GM18519 (cell line): Measurements from ENCODE around the gene FMNL2.

Experiments
- ATAC-seq: cut with Tn5 transposase; IDR thresholded peaks from one replicate; pipeline ENCODE4 v1.9.1; 2021; ENCODE audit warnings: mild to moderate bottlenecking, moderate library complexity; ENCODE audit not compliant: unreplicated experiment, low FRiP score

Gene FMNL2

DNA sequence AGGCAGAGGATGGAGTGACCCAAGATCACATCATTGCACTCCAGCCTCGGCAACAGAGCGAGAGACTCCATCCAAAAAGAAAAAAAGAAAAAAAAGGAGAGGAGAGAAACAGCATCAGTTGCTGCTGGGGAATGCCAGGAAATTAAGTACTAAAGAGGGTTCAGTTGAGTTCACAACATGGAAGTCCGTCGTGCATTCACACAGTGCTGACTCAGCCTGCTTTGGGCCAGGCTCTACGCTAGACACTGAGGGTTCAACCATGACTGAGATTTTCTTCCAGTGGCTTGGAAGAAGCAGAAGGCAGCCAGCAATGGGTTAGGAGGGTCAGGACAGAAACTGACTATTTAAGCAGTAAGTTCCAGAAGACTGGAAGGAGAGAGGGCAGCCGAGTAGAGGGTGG is 108.8 kb downstream of the FMNL2 start:
- no peak for ATAC-seq

DNA sequence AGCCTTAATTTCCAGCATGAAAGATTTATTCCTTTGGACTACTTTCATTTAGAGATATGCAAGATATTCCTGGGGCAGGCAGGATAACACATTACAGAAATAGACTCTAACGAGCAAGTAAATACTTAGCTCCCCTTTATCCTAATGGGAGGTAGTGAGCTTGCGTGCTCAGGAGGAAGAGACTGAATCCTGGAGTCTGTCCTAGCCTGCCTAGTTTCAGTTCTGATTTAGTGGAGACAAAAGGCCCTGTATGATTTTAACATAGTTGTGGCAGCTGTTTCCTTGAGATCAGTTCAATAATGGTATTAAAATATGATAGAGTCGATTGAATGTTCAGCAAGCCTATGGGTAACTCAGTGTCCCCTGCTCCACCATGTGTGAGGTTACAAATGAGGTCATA is 109.5 kb downstream of the FMNL2 start:
- ATAC-seq = no peak

DNA sequence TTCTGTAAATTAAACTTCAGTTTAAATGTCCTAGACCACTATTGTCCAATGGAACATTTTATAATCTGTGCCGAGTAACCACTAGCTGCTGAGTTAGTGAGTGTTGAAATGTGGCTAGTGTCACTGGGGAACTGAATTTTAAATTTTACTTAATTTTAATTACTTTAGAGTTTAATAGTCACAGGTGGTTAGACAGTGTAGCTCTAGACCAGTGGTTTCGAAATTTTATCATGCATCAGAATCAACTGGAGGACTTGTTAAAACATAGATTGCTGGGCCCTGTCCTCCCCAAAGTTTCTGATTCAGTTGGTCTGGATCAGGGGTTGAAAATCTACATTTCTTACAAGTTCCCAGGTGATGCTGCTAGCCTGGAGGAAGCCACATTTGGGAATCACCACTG is 110.4 kb downstream of the FMNL2 start:
- no peak for ATAC-seq

DNA sequence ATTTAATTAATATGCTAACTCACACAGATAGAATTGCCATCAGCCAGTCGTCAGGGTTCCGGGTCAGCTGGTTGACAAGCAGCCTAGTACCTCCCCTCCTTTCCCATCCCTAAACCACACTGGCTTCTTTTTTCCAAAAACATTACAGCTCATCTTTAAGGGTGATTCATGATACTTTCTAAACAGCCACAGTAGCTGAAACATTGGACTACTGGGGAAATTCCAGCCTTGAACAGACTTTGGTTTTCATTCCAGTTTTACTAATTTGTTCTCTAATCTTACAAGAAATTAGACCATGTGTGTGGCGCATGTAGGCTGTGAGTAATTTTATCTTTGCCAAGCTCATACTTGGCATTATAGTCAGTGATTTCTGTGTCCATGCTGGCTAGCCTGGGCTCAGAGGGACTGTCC is 110.8 kb downstream of the FMNL2 start:
- ATAC-seq = no peak

DNA sequence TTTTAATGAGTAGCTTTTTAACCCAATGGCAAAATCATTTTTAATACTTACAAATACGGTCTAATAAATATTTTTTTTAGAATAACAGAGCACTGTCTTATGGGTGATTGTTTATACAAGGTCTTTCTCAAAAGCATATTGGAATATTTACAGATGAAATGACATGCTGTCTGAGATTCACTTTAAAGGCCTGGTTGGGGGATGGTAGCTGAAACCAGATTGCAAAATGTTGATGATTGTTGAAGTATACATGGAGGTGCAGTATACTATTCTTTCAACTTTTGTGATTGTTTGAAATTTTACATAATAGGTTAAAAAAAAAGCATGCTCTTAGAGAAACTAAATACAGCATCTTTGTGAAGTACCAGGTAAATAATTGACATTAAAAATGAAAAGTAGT is 111.2 kb downstream of the FMNL2 start:
- ATAC-seq = no peak

DNA sequence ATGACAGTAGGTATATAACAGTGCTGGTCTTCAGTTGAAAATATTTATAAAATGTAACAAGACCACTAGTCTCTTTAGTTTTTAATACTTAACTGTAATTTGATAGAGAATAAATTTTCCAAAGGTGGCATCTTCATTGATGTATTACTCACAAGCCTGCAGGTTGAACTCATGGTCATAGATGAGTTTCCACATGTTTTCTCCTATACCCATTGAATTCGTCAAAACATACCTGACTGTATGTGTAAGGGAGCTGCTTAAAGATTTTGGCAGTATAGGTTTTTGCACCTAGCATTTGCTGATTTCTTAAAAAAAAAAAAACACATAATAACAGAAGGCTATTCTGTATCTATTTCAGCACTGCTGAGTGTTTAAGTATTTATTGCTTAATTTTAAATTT is 112.9 kb downstream of the FMNL2 start:
- ATAC-seq = no peak

DNA sequence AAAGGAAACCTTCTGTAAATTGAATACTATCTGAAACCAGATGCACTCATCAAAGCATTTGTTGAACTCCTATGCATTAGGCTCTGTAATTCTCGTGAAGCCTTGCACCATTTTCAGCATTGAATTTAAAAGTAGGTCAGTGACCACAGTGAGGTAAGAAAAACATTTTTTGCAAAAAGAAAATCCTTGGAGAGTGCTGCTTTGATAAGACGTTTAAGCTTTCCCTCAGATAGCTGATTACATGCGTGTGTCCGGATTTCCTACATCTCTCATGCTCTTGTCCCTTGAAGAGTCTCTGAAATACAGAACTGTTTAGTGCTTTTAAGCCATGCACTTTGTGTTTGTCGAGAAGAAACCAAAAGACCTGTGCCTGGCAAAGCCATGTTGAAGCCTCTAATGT is 113.6 kb downstream of the FMNL2 start:
- no peak for ATAC-seq

DNA sequence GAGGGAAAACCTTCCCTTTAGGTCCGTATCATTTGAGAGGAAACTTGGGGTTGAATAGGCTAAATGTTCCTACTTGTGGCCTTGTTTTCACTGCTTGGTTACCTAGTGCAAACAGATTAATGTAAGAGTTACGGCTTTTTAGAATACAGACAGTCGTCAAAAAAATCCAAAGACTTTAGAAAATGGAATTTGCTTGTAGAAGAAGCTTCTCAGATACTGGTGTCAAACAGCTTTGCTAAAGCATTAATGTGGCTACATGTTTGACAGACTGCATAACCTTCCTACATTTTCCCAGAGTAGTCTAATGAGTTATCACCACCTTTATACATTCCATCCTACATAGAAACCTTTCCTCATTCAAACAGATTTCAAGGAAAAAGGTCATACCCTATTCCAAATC is 114.6 kb downstream of the FMNL2 start:
- ATAC-seq = no peak

DNA sequence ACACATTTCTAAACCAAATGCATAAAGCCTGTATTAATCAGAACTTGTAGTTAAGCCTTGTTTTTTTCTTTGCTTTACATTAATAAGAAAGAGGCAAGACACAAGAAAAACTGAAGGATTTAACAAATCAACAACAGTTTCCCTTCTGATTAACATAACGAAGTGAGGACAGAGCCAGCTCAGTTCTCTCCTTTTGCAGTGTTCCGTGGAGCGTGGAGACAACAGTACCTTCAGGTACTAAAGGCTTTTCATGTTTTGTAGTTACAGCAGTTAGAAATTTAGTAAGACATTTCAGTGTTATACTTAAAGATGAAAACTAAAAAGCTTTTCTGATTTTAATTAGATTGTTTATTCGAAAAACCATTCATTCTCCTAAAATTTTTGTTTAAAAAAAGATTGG is 115.2 kb downstream of the FMNL2 start:
- no peak for ATAC-seq

DNA sequence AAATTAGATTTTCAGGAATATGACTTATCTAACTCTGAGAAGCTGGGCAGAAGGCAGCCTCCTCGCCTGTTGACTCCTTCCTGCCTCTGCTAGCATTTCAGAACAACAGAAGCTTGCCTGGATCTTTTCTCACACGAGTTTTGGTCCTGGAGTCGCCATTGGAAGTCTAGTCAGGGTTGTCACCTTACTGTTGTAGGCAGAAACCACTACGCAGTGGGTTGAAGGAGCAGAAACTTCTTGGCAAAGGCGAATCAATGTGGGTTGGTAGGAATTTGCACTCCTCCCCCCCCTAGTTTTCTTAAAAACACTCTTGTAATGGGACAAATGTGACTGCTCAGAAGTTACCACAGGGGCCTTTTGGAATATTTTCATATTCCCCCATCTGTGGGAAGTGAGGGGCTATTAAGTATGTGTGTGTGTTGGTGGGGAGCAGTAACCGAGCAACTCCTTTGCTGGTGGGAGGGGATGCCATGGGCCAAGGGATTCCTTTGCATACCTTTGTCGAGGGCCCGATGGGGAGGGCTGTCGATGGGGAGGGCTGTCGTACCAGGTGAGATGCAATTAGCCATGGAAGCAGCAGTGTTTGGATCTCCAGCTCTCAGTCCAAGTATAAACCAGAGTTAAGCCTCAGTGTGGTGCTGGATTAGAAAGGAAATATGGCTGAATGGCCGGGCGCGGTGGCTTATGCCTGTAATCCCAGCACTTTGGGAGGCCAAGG is 117.4 kb downstream of the FMNL2 start:
- ATAC-seq = no peak

DNA sequence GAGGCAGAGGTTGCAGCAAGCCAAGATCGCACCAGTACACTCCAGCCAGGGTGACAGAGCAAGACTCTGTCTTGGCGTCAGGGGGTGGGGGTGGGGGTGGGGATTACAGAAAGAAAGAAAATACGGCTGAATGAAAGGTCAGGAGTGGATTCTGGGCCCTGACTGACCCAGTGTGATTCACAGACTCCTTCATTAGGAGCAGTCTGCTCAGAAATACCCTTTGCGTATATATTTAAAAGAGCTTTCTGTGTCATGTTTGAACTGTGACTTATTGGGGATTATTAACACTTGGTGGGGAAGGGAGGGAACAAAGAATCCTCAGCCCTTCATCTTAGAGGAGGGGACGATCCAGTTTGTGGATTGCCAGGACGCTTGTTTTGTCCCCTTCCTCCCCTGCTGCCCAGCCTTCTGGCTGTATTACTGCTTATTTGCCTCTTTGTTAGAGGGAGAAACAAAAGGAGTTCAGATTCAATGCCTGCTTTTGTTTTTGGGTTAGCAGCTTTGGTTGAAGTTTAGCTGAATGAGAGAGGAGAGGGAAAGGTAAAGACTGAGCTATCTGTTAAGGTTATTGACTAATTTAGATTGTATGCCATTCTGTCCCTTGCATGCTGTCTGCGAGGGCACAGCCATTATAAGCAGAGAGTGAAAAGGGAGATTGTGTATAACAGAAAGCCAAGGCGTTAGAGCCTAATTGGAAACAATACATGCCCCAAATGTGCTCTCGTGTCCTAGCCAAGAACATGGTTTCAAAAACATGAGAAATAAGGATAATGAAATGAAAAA is 118.3 kb downstream of the FMNL2 start:
- ATAC-seq = no peak

DNA sequence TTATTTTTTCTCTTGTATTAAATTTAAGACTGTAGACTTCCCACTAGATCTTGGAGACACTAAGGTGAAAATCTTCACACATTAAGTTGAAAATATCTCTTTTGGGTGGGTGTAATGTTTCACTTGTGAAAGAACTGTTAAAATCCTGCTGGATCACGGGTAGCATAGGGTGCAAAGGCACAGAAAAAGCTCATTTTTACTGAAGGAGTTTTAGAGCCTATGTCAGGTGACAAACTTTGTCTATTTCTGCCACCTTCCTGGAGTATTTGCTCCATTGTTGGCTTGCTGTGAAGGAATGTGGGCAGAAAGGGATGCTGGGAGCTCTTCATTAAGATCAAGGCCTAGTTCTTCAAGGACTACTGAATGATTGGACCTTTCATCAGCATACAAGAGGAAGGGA is 119.4 kb downstream of the FMNL2 start:
- ATAC-seq = no peak

DNA sequence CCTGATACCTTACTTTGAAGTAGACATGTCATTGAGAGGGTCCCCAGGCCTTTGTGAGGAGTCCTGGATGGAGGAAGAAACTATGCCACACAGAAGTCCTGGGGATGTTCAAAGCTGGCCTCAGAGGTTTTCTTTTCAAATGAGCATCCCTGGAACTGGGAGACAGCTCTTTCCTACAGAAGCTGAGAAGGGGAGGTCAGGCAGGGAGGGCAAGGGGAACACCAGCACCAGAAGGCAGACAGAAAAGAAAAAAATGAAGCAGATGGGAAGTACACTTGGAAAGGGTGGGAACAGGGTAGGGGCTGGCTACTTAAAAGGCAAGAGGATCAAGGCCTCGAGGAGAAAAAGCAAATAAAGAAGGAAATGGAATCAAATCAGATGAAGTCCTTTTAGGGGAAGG is 120.0 kb downstream of the FMNL2 start:
- ATAC-seq = no peak

DNA sequence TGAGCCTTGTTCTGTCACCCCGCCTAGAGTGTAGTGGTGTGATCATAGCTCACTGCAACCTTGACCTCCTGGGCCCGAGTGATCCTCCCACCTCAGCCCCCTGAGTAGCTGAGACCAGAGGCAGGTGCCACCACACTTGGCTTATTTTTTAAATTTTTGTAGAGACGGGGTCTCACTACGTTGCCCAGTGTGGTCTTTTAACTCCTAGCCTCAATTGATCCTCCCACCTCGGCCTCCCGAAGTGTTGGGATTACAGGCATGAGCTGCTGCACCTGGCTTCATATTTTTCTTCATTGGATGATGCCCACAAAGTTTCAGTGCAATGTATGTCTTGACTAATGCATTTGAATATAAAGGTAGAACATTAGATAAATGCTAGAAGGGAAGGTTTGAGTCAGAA is 120.8 kb downstream of the FMNL2 start:
- no peak for ATAC-seq

DNA sequence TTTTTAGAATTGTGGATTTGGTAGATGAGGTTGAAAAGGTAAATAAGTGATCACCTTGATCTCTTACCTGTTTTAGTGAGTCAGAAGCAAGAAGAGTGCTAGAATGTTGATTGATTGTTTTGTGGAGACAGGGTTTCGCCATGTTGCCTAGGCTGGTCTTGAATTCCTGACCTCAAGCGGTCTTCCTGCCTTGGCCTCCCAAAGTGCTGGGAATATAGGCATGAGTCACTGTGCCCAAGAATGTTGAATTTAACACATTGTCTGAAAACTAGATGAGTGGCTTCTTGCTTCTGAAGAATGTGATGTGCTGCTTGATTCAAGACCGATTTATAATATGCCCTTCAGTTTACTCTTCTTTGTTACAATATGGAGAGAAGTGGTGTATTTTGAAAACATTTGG is 121.3 kb downstream of the FMNL2 start:
- ATAC-seq = no peak

DNA sequence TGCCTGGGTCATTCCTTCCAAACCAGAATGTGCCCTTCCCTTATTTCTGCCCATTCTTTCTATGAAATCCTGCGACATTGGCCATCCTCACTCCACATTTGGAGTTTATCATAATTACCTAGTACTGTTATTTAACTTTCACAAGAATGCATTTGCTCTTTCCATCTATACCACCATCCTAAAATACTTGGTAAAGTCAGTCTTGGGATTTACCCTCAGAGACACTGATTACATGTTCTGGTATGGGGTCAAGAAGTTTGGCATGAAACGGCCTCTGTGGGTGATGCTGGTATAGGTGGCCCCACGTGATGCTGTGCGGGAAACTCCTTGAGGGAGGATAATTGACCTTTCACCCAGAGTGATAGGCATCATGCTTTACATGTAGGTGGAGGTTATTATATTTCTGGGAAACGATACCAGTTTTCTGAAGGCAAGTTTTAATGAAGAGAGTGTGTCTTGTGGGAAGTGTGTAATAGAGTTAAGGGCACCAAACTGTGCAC is 123.5 kb downstream of the FMNL2 start:
- ATAC-seq = no peak

DNA sequence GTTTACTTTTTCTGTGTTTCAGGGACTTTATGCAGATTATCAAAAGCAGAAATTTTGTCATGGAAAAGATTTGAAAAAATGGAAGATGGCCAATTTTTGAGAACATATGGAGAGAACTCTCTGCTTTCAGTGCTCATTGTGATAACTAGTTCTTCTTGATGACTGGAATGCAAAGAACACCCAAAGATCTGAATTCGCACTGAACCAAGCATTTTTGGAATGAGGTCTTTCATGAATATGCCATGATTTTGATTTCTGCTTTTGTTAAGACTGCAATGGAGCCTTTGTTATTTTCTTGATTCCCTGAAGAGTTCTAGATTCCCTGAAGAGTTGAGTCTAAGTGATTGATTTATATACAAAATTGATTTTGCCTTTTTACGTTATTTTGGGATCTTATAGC is 124.1 kb downstream of the FMNL2 start:
- no peak for ATAC-seq

DNA sequence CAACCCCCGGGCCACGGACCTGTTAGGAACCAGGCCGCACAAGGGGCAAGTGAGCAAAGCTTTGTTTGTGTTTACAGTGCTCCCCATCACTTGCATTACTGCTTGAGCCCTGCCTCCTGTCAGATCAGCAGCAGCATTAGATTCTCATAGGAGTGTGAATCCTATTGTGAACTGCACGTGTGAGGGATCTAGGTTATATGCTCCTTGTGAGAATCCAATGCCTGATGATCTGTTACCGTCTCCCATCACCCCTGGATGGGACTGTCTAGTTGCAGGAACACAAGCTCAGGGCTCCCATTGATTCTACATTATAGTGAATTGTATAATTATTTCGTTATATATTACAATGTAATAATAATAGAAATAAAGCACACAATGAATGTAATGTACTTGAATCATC is 125.6 kb downstream of the FMNL2 start:
- ATAC-seq = no peak

DNA sequence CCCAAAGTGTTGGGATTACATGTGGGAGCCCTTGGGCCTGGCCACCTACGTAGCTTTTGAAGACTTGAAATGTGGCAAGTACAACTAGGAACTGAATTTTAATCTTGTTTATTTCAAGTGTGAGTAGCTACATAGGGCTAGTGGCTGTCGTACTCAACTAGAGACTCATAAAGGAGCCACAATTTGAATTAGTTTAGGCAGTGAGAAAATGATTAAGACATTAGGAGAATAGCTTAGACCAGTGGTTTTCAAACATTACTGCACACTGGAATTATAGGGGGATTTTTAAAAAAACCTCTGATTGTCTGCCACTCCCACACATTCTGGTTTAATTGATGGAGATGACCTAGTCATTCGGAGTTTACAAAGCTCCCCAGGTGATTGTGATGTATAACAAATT is 127.1 kb downstream of the FMNL2 start:
- ATAC-seq = no peak

DNA sequence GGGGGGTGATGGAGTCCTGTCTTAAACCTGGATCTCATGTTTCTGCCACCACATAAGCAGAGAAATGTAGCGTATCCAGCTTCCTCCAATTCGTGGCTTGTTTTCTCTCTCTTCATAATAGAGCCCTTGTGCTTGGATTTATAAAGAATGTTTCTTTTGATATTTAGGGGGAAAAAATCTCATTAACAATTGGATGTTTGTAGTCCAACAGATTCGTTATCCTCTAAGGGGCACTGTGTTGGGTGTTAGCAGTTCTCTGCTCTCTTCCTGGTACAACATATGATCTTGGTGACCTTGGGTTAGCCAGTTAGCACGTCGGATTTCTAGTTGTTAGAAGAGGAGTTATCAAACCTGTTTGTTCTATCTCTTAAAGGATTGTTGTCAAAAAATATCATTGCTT is 127.8 kb downstream of the FMNL2 start:
- ATAC-seq = no peak

DNA sequence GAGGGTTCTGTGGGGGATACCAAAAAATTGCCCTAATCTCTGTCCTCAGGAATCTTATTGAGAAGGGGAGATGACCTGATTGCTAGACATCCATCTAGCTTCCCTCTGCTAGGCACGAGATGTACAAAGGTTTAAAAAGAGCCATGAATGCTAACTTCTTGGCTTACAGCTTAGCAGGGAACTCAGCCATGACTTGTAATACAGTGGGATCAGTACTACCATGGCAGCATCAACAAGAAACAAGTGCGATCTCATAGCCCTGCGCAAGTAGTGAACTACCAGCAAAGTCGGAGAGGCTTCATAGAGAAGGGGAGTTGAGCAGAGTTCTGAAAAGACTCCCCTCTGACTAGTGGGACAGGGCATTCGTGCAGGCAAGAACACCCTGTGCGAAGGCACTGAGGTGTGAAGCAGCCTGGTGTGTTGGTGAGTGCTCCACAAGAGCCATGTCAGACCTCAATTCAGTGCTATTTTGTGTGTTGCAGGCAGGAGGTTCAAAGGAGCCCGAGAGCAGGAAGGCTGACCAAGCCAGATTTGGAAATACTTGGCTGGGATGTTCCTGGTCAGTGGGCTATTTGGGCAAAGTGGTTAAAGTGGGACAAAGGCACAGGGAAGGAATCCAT is 130.0 kb downstream of the FMNL2 start:
- no peak for ATAC-seq

DNA sequence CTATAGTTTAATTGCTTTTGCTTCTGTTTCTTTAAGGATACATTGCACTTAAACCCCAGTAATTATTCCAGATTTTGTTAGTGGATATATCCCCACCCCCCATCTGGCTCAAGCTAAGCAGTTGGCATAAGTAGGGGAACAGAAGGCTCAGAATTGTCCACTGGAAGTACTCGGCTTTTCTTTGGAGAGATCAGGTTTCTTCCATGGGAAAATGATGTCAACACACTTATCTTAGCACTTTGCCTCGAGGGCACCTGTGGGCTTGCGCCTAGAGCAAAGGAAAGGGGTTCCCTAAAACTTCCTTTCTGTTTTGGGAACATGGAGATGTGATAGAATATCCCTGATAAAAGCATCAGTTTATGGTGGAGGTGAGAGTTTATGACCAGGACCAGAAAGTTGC is 130.6 kb downstream of the FMNL2 start:
- ATAC-seq = no peak
